KMS-11 (cell line): Measurements from ENCODE around the gene MICAL3.

Source experiments
- H2AFZ ChIP-seq: fragments of 200-600 bp; sonication (generic); 2 replicates; pipeline ENCODE4 v1.6.1; 2016; ENCODE audit warnings: antibody characterized with exemption, mixed run types, low read depth
- H3K27ac ChIP-seq: fragments of 200-600 bp; sonication (generic); 2 replicates; pipeline ENCODE4 v1.6.1; 2016; ENCODE audit warnings: mild to moderate bottlenecking, mixed run types
- H3K27me3 ChIP-seq: fragments of 200-600 bp; sonication (generic); 2 replicates; pipeline ENCODE4 v1.6.1; 2017; ENCODE audit warnings: mild to moderate bottlenecking, low read depth, mixed run types, moderate library complexity; ENCODE audit not compliant: insufficient read depth
- H3K36me3 ChIP-seq: fragments of 200-600 bp; sonication (generic); 2 replicates; pipeline ENCODE4 v1.6.1; 2017; ENCODE audit warnings: mild to moderate bottlenecking, mixed run types; ENCODE audit not compliant: insufficient read depth
- H3K4me1 ChIP-seq: fragments of 200-600 bp; sonication (generic); 2 replicates; pipeline ENCODE4 v1.6.1; 2016; ENCODE audit warnings: mild to moderate bottlenecking, low read depth, mixed run types; ENCODE audit not compliant: poor library complexity, severe bottlenecking
- H3K4me2 ChIP-seq: fragments of 200-600 bp; sonication (generic); 2 replicates; pipeline ENCODE4 v1.7.0; 2016; ENCODE audit warnings: mild to moderate bottlenecking, mixed run types
- H3K4me3 ChIP-seq: fragments of 200-600 bp; sonication (generic); IDR thresholded peaks from 2 replicates; pipeline ENCODE4 v1.6.1; 2017; ENCODE audit warnings: low read depth, low read length, mixed read lengths; ENCODE audit not compliant: insufficient read depth
- H3K79me2 ChIP-seq: fragments of 200-600 bp; sonication (generic); 2 replicates; pipeline ENCODE4 v1.6.1; 2016; ENCODE audit warnings: low read depth, mixed run types; ENCODE audit not compliant: insufficient read depth
- H3K9ac ChIP-seq: fragments of 200-600 bp; sonication (generic); 2 replicates; pipeline ENCODE4 v1.6.1; 2016; ENCODE audit warnings: mild to moderate bottlenecking, mixed run types
- H4K20me1 ChIP-seq: fragments of 200-600 bp; sonication (generic); 2 replicates; pipeline ENCODE4 v1.6.1; 2016; ENCODE audit warnings: mild to moderate bottlenecking, mixed run types; ENCODE audit not compliant: insufficient read depth
- TF ChIP-seq, protein P1 (sequence below): fragments of 200-600 bp; sonication (generic); conservative IDR thresholded peaks from 2 replicates; pipeline ENCODE4 v1.6.1; 2017; ENCODE audit warnings: low read depth, mild to moderate bottlenecking, antibody characterized with exemption, low read length, moderate library complexity, mixed read lengths

The MICAL3 gene

DNA sequence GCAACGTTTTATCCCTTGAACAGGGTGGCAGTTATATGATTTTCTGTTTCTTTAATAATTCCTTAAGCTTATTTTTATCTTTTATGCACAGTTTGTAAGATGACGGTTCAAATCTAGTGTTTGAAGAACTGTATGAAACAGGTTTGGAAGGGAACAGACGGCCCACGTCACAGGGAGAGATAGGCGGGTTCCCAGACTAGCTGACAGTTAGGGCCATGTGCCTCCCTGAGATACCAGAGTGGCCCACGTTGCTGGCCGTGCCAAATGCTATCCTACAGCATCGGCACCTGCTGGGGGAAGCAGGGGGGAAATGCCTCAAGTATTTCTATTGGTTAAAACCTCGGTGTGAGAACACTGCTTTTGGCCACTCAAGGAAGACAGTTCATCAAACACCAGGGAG lies 199.9 kb downstream of the MICAL3 start:
- Histone ChIP-seq H3K4me2 (no peak overlapping the region), H3K4me3 (no peak overlapping the region), H3K27ac (no peak overlapping the region), H4K20me1 (no peaks in the 10 kb centered on the region), H2AFZ (no peak overlapping the region), H3K27me3 (no peaks in the 10 kb centered on the region), H3K4me1 (no peaks in the 10 kb centered on the region), H3K79me2 (no peaks in the 10 kb centered on the region), H3K9ac (no peak overlapping the region), H3K36me3 (no peaks in the 10 kb centered on the region)
- TF ChIP-seq, protein P1, sequence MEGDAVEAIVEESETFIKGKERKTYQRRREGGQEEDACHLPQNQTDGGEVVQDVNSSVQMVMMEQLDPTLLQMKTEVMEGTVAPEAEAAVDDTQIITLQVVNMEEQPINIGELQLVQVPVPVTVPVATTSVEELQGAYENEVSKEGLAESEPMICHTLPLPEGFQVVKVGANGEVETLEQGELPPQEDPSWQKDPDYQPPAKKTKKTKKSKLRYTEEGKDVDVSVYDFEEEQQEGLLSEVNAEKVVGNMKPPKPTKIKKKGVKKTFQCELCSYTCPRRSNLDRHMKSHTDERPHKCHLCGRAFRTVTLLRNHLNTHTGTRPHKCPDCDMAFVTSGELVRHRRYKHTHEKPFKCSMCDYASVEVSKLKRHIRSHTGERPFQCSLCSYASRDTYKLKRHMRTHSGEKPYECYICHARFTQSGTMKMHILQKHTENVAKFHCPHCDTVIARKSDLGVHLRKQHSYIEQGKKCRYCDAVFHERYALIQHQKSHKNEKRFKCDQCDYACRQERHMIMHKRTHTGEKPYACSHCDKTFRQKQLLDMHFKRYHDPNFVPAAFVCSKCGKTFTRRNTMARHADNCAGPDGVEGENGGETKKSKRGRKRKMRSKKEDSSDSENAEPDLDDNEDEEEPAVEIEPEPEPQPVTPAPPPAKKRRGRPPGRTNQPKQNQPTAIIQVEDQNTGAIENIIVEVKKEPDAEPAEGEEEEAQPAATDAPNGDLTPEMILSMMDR, result no peak

DNA sequence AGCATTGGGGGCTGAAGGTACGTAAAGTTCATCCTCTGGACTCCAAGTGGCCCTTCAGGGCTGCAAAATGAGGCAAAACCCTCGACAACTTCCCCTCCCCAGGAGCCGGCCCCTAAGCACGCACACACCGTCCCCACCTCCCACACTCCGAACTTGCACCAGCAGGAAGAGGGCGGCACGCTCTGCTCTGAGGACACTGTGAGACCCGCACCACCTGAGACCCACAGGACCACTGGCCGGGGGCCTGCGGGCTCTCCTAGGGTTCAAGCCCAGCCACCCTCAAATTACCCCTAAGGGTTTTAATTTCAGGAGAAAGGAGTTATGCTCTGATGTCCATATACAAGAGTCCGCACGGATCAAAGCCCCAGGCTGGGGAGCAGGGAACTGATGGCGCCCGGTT lies 200.4 kb downstream of the MICAL3 start:
- no peaks in the 10 kb centered on the region for H3K4me1 ChIP-seq
- H3K27me3 ChIP-seq, result no peaks in the 10 kb centered on the region
- H3K36me3 ChIP-seq, result no peaks in the 10 kb centered on the region
- H2AFZ ChIP-seq, result no peak overlapping the region
- no peak overlapping the region for H3K4me2 ChIP-seq
- TF ChIP-seq, protein P1, result no peak
- no peak overlapping the region for H3K4me3 ChIP-seq
- no peaks in the 10 kb centered on the region for H3K79me2 ChIP-seq
- H4K20me1 ChIP-seq, result no peaks in the 10 kb centered on the region
- H3K9ac ChIP-seq, result no peak overlapping the region
- H3K27ac ChIP-seq, result no peak overlapping the region

DNA sequence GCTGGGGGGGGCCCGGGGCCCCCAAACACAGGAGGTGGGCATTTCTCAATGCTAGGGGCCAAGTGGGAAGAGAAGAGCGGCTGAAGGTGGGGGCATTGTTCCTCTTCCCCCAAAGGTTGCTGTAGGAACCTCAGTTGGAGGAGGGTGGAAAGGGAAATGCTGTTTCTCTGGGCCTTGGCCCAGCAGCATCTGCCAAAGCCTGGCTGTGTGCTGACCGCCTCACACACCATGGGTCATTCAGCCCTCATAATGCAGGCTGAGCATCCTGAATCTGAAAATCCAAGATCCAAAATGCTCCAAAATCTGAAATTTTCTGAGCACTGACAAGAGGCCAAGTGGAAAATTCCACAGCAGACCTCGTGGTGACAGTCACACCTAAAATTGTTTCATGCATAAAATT lies 201.1 kb downstream of the MICAL3 start:
- H4K20me1 ChIP-seq, result no peaks in the 10 kb centered on the region
- no peaks in the 10 kb centered on the region for H3K4me1 ChIP-seq
- H3K9ac ChIP-seq, result no peak overlapping the region
- no peaks in the 10 kb centered on the region for H3K36me3 ChIP-seq
- H3K79me2 ChIP-seq, result no peaks in the 10 kb centered on the region
- no peak overlapping the region for H3K4me3 ChIP-seq
- no peak overlapping the region for H3K4me2 ChIP-seq
- H3K27ac ChIP-seq, result no peak overlapping the region
- H2AFZ ChIP-seq, result no peak overlapping the region
- H3K27me3 ChIP-seq, result no peaks in the 10 kb centered on the region
- TF ChIP-seq, protein P1, result no peak

DNA sequence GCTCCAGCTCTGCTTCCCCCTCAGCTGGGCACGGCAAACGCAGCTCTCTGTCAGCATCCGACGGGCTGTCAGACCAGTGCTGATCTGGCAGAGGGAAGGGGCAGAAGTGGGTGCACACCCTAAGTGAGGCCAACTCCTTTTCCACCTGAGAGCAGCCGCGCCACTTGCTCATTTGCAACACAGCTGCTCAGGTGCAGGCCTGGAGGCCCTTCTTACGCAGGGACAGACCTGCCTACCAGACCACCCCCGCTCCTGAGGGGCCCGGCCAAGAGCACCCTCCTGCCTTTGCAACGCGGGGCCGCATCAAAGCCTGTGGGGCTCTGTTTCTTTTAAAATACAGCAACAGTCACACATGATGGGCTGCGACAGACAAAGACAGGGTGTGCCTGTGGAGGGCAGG lies 202.3 kb downstream of the MICAL3 start:
- Histone ChIP-seq H3K4me1 (no peaks in the 10 kb centered on the region), H3K27ac (no peak overlapping the region), H2AFZ (no peak overlapping the region), H3K27me3 (no peaks in the 10 kb centered on the region), H4K20me1 (no peaks in the 10 kb centered on the region), H3K4me3 (no peak overlapping the region), H3K9ac (no peak overlapping the region), H3K79me2 (no peaks in the 10 kb centered on the region), H3K36me3 (no peaks in the 10 kb centered on the region), H3K4me2 (no peak overlapping the region)
- TF ChIP-seq, protein P1, result no peak

DNA sequence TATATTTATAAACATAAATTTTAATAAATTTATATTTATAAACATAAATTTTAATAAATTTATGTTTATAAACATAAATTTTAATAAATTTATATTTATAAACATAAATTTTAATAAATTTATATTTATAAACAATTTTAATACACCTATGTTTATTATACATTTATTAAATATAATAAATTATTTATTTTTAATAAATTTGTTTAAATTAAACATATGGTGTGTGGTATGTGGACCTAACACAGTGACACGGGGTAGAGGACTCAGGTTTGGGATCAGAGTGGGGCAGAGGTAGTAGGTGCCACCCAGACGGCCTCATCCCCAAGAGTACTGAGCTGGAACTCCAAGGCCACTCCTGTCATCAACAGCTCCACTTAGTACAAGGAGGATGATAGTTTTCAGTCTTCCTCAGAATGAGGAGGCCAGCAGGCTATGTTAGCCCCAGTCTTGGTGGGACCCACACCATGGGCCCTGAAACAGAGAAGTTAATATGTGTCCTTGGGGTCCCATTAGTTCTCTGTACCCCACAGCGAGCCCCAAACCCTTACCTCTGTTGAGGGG lies 203.4 kb downstream of the MICAL3 start:
- Histone ChIP-seq H3K27ac (no peak overlapping the region), H2AFZ (no peak overlapping the region), H3K4me3 (no peak overlapping the region), H3K27me3 (no peaks in the 10 kb centered on the region), H3K4me1 (no peaks in the 10 kb centered on the region), H3K9ac (no peak overlapping the region), H3K4me2 (no peak overlapping the region), H3K36me3 (no peaks in the 10 kb centered on the region), H4K20me1 (no peaks in the 10 kb centered on the region), H3K79me2 (no peaks in the 10 kb centered on the region)
- TF ChIP-seq, protein P1, result no peak
